Measurements from ENCODE around the gene MINDY3.

The MINDY3 gene

DNA sequence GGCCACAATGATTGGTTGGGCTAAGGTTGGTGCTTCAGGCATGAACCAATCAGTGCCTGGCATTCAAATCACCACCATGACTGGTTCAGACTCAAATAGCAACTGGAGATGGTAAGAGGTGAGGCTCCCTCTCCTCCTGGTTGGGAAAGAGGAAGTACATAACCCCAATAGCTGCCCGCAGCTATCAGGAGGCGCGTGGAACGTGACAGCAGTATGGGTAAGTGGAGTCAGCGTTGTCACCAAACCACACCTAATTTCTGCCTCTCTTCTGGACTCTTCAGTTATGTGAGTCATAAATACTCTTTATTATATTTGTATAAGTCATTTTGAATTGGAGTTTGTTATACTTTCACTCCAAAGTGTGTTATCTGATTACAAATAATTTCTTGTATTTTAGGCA, 122.7 kb downstream of the MINDY3 start:
- H3K9ac ChIP-seq (ENCODE audit: low read depth, low read length) = no peak overlapping the region
- peaks cover 6% of the 10 kb centered on the region for H3K4me1 ChIP-seq (ENCODE audit: insufficient read depth, low read length)
- no peaks in the 10 kb centered on the region for H3K36me3 ChIP-seq (ENCODE audit: insufficient read depth, low read length)
- no peaks in the 10 kb centered on the region; the same call in 1 of the 2 replicates for H3K9me3 ChIP-seq (ENCODE audit: control insufficient read depth, insufficient read depth, low read length)

DNA sequence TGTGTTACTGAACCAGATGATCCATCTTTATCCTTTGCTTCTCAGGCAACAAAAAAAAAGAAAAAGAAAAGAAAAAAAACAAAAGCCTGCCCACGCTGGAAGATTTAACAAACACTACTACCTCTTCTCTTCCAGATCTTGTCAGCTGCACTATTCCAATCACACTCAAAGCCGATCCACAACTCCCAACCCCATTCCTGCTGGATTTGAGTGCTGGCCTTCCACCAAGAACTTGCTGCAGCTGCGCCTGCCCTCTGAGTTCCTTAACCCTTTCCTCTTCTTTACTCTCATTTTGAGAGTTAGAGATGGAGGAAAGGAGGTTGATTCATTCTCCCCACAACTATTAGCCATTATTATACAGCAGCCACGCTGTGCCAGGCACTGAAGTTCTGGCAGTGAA, 124.5 kb downstream of the MINDY3 start:
- no peak overlapping the region for H3K9ac ChIP-seq (ENCODE audit: low read depth, low read length)
- no peaks in the 10 kb centered on the region for H3K36me3 ChIP-seq (ENCODE audit: insufficient read depth, low read length)
- H3K4me1 ChIP-seq (ENCODE audit: insufficient read depth, low read length) = peaks cover 6% of the 10 kb centered on the region
- H3K9me3 ChIP-seq (ENCODE audit: control insufficient read depth, insufficient read depth, low read length) = no peaks in the 10 kb centered on the region; the same call in 1 of the 2 replicates

DNA sequence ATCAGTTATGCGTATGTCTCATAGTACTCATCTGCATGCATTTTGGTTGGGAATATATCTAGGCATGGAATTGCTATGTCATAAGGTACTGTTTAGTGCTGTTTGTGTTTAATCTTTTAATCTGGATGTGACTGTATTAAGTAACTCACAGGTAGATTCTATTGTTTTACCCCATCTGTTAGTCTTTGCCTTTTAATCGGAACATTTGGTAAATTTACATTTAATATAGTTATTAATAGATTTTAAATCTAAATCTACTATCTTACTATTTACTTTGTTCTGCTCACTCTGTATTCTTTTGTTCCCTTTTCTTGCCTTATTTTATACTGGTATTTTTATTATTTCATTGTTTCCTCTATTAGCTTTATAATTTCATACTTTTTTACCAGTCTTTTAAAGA, 130.0 kb downstream of the MINDY3 start:
- no peak overlapping the region for H3K9ac ChIP-seq (ENCODE audit: low read depth, low read length)
- H3K9me3 ChIP-seq (ENCODE audit: control insufficient read depth, insufficient read depth, low read length) = no peaks in the 10 kb centered on the region; the same call in 1 of the 2 replicates
- no peaks in the 10 kb centered on the region for H3K36me3 ChIP-seq (ENCODE audit: insufficient read depth, low read length)
- H3K4me1 ChIP-seq (ENCODE audit: insufficient read depth, low read length) = no peaks in the 10 kb centered on the region

DNA sequence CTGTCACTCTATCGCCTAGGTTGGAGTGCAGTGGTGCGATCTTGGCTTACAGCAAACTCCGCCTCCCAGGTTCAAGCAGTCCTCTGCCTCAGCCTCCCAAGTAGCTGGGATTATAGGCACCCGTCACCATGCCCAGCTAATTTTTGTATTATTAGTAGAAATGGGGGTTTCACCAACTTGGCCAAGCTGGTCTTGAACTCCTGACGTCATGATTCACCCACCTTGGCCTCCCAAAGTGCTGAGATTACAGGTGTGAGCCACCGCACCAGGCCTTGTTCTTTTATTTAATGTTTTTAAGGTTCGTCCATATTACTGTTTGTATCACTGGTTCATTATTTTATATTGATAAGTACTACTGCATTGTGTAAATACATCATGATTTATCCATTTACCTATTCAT, 130.4 kb downstream of the MINDY3 start:
- Histone ChIP-seq H3K9ac (ENCODE audit: low read depth, low read length) (no peak overlapping the region), H3K9me3 (ENCODE audit: control insufficient read depth, insufficient read depth, low read length) (no peaks in the 10 kb centered on the region; the same call in 1 of the 2 replicates), H3K36me3 (ENCODE audit: insufficient read depth, low read length) (no peaks in the 10 kb centered on the region), H3K4me1 (ENCODE audit: insufficient read depth, low read length) (no peaks in the 10 kb centered on the region)
